SK-N-SH treated with all-trans-retinoic acid at 6 μM for 48 hours (cell line): Measurements from ENCODE around the gene HOMEZ.
"Not testable (repeated sequence)": the region's sequence is repeated elsewhere in the genome, so short reads cannot be mapped to it uniquely, and the experiment has no call there.

ENCODE experiments used
- ATAC-seq: fragments of 200-7000 bp; cut with Tn5 transposase; 3 replicates; pipeline ENCODE4 v1.9.1; 2020; ENCODE audit warnings: mild to moderate bottlenecking, moderate library complexity
- ARNTL ChIP-seq: fragments of 450-650 bp; formaldehyde crosslinking; IDR thresholded peaks from 2 replicates; pipeline ENCODE4 v1.5.0; 2020; ENCODE audit warnings: low read depth, mild to moderate bottlenecking, moderate library complexity, borderline replicate concordance
- CSDC2 ChIP-seq: fragments of 250-450 bp; sonication (Bioruptor Pico); IDR thresholded peaks from 2 replicates; pipeline ENCODE4 v1.5.0; 2020; ENCODE audit warnings: mild to moderate bottlenecking, moderate library complexity
- ESRRG ChIP-seq: fragments of 250-450 bp; sonication (Bioruptor Pico); IDR thresholded peaks from 2 replicates; pipeline ENCODE4 v1.6.1; 2021; ENCODE audit warnings: mild to moderate bottlenecking
- GLIS3 ChIP-seq: fragments of 250-450 bp; sonication (Bioruptor Pico); IDR thresholded peaks from 2 replicates; pipeline ENCODE4 v1.5.0; 2020; ENCODE audit warnings: mild to moderate bottlenecking, moderate library complexity
- ISL1 ChIP-seq: fragments of 250-450 bp; sonication (Bioruptor Pico); IDR thresholded peaks from 2 replicates; pipeline ENCODE4 v2.1.2; 2022; ENCODE audit warnings: mild to moderate bottlenecking, moderate library complexity
- OSR1 ChIP-seq: fragments of 250-450 bp; sonication (Bioruptor Pico); IDR thresholded peaks from 2 replicates; pipeline ENCODE4 v1.8.0; 2022; ENCODE audit warnings: moderate library complexity, mild to moderate bottlenecking, inconsistent platforms
- PPARA ChIP-seq: fragments of 250-450 bp; sonication (Bioruptor Pico); IDR thresholded peaks from 2 replicates; pipeline ENCODE4 v1.5.0; 2020; ENCODE audit warnings: mild to moderate bottlenecking, borderline replicate concordance
- SNAI2 ChIP-seq: fragments of 250-450 bp; sonication (Bioruptor Pico); IDR thresholded peaks from 2 replicates; pipeline ENCODE4 v1.5.0; 2020; ENCODE audit warnings: mild to moderate bottlenecking, moderate library complexity
- TCF4 ChIP-seq: fragments of 250-450 bp; sonication (Bioruptor Pico); IDR thresholded peaks from 2 replicates; pipeline ENCODE4 v1.8.0; 2021; ENCODE audit warnings: mild to moderate bottlenecking, moderate library complexity, borderline replicate concordance
- ZC3H10 ChIP-seq: fragments of 250-450 bp; sonication (Bioruptor Pico); IDR thresholded peaks from 2 replicates; pipeline ENCODE4 v1.5.1; 2021; ENCODE audit warnings: mild to moderate bottlenecking, moderate library complexity
- ZFP3 ChIP-seq: fragments of 250-450 bp; sonication (Bioruptor Pico); IDR thresholded peaks from 2 replicates; pipeline ENCODE4 v1.5.0; 2020; ENCODE audit warnings: mild to moderate bottlenecking, moderate library complexity
- ZFP30 ChIP-seq: fragments of 450-650 bp; formaldehyde crosslinking; IDR thresholded peaks from 2 replicates; pipeline ENCODE4 v1.5.0; 2022; ENCODE audit warnings: mild to moderate bottlenecking, moderate library complexity
- ZNF70 ChIP-seq: fragments of 450-650 bp; formaldehyde crosslinking; IDR thresholded peaks from 2 replicates; pipeline ENCODE4 v1.5.0; 2020; ENCODE audit warnings: mild to moderate bottlenecking, moderate library complexity
- ZNF8 ChIP-seq: fragments of 450-650 bp; formaldehyde crosslinking; IDR thresholded peaks from 2 replicates; pipeline ENCODE4 v1.5.0; 2020; ENCODE audit warnings: mild to moderate bottlenecking, moderate library complexity
- TF ChIP-seq, protein P1 (sequence below): fragments of 250-450 bp; sonication (Bioruptor Pico); IDR thresholded peaks from 2 replicates; pipeline ENCODE4 v1.5.0; 2020; ENCODE audit warnings: mild to moderate bottlenecking, moderate library complexity
- TF ChIP-seq, protein P2 (sequence below): fragments of 250-450 bp; sonication (Bioruptor Pico); IDR thresholded peaks from 2 replicates; pipeline ENCODE4 v1.8.0; 2020; ENCODE audit warnings: mild to moderate bottlenecking, moderate library complexity, borderline replicate concordance
- TF ChIP-seq, protein P3 (sequence below): fragments of 250-450 bp; sonication (Bioruptor Pico); IDR thresholded peaks from 2 replicates; pipeline ENCODE4 v1.5.1; 2020; ENCODE audit warnings: low read depth, mild to moderate bottlenecking, moderate library complexity
- TF ChIP-seq, protein P4 (sequence below): fragments of 250-450 bp; sonication (Bioruptor Pico); IDR thresholded peaks from 2 replicates; pipeline ENCODE4 v1.5.1; 2021; ENCODE audit warnings: mild to moderate bottlenecking, moderate library complexity

HOMEZ gene

DNA sequence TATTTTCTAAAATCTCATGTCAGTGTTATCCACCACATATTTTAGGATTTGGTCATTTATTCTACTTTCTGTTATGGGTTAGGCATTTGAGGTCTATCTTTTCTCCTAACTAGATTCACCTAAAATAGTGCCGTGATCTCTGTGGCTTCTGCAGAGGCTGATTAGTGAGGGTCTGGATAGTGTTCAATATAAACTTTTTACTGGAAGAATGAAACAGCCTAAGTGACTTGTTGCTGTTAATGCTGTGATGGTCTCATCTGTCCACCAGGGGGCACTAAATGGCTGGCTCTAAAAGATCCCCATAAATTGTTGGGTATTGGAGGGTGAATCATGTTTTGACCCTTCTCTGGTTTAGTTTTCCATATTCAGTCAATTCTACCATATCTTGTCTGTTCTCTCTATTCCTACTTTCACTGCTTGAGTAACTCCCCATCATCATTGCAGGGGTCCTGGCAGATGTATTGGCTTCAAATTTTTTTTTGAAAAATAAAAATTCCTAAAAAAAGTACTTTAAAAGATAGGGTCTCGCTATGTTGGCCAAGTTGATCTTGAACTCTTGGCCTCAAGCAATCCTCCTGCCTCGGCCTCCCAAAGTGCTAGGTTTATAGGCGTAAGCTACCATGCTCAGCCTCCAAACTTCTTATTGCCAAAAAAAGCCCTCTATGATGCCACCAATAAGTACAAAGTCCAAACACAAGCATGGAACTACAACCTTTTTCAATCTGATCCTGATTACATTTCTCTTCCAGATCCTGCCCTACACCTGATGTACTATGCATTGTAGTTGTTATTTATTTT lies 42.2 kb upstream of the HOMEZ start:
- peak; percentile 91 for ATAC-seq
- TF ChIP-seq ZC3H10 (no peak), ESRRG (CRISPR knock-in tag) (no peak), GLIS3 (CRISPR knock-in tag) (no peak), PPARA (CRISPR knock-in tag) (no peak), ZNF8 (CRISPR knock-in tag) (no peak)
- TF ChIP-seq, protein P1, sequence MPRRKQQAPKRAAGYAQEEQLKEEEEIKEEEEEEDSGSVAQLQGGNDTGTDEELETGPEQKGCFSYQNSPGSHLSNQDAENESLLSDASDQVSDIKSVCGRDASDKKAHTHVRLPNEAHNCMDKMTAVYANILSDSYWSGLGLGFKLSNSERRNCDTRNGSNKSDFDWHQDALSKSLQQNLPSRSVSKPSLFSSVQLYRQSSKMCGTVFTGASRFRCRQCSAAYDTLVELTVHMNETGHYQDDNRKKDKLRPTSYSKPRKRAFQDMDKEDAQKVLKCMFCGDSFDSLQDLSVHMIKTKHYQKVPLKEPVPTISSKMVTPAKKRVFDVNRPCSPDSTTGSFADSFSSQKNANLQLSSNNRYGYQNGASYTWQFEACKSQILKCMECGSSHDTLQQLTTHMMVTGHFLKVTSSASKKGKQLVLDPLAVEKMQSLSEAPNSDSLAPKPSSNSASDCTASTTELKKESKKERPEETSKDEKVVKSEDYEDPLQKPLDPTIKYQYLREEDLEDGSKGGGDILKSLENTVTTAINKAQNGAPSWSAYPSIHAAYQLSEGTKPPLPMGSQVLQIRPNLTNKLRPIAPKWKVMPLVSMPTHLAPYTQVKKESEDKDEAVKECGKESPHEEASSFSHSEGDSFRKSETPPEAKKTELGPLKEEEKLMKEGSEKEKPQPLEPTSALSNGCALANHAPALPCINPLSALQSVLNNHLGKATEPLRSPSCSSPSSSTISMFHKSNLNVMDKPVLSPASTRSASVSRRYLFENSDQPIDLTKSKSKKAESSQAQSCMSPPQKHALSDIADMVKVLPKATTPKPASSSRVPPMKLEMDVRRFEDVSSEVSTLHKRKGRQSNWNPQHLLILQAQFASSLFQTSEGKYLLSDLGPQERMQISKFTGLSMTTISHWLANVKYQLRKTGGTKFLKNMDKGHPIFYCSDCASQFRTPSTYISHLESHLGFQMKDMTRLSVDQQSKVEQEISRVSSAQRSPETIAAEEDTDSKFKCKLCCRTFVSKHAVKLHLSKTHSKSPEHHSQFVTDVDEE (CRISPR knock-in tag), result no peak

DNA sequence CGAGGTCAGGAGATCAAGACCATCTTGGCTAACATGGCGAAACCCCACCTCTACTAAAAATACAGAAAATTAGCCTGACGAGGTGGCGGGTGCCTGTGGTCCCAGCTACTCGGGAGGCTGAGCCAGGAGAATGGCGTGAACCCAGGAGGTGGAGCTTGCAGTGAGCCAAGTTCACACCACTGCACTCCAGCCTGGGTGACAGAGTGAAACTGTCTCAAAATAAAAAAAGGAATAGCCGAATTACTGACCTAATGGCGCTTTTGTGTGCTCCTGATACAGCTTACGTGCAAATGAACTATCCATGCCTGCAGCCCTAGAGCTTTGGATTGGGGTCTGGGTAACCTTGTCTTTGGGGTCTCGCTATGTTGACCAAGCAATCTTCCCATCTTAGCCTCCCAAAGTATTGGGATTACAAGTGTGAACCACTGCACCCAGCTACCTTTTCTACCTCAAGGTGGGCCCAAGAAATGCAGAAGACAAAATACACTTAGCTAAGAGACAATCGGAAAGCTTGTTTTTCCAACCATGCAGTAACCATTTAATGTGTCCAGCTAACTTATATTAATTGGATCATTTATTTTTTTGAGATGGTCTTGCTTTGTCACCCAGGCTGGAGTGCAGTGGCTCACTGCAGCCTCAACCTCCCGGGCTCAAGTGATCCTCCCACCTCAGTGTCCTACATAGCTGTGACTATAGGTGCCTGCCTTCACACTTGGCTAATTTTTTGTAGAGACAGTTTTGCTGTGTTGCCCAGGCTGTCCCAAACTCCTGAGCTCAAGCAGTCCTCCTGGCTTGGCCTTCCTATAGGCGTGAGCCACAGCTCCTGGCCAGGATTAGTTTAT lies 40.8 kb upstream of the HOMEZ start:
- ATAC-seq, result peak; percentile 15
- 0 out of 2 replicates have a peak, but pooled peaks have one; percentile 22 for TF ChIP-seq ESRRG (CRISPR knock-in tag)
- TF ChIP-seq, protein P1 (CRISPR knock-in tag), result no peak
- TF ChIP-seq OSR1, result no peak
- TF ChIP-seq, protein P2, sequence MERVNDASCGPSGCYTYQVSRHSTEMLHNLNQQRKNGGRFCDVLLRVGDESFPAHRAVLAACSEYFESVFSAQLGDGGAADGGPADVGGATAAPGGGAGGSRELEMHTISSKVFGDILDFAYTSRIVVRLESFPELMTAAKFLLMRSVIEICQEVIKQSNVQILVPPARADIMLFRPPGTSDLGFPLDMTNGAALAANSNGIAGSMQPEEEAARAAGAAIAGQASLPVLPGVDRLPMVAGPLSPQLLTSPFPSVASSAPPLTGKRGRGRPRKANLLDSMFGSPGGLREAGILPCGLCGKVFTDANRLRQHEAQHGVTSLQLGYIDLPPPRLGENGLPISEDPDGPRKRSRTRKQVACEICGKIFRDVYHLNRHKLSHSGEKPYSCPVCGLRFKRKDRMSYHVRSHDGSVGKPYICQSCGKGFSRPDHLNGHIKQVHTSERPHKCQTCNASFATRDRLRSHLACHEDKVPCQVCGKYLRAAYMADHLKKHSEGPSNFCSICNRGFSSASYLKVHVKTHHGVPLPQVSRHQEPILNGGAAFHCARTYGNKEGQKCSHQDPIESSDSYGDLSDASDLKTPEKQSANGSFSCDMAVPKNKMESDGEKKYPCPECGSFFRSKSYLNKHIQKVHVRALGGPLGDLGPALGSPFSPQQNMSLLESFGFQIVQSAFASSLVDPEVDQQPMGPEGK, result 0 out of 2 replicates have a peak, but pooled peaks have one; percentile 7
- TF ChIP-seq ZFP30 (CRISPR knock-in tag), result no peak
- TF ChIP-seq, protein P3, sequence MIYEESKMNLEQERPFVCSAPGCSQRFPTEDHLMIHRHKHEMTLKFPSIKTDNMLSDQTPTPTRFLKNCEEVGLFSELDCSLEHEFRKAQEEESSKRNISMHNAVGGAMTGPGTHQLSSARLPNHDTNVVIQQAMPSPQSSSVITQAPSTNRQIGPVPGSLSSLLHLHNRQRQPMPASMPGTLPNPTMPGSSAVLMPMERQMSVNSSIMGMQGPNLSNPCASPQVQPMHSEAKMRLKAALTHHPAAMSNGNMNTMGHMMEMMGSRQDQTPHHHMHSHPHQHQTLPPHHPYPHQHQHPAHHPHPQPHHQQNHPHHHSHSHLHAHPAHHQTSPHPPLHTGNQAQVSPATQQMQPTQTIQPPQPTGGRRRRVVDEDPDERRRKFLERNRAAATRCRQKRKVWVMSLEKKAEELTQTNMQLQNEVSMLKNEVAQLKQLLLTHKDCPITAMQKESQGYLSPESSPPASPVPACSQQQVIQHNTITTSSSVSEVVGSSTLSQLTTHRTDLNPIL, result peak; percentile 52; the same call in 1 of the 2 replicates
- TF ChIP-seq, all 23 proteins: peak for 3

DNA sequence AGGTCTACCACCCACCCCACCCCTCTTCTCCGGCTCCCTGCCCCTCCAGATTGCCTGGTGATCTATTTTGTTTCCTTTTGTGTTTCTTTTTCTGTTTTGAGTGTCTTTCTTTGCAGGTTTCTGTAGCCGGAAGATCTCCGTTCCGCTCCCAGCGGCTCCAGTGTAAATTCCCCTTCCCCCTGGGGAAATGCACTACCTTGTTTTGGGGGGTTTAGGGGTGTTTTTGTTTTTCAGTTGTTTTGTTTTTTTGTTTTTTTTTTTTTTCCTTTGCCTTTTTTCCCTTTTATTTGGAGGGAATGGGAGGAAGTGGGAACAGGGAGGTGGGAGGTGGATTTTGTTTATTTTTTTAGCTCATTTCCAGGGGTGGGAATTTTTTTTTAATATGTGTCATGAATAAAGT lies 39.8 kb upstream of the HOMEZ start:
- ATAC-seq, result not testable (repeated sequence)

DNA sequence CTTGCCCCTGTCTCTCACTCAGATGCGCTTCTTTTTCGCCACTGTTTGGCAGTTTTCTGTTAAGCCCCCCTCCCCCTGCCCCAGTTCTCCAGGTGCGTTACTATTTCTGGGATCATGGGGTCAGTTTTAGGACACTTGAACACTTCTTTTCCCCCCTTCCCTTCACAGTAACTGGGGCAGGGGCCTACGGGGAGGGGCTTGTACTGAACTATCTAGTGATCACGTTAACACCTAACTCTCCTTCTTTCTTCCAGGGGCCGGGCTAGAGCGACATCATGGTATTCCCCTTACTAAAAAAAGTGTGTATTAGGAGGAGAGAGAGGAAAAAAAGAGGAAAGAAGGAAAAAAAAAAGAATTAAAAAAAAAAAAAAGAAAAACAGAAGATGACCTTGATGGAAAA lies 39.1 kb upstream of the HOMEZ start:
- ATAC-seq, result no peak
- TF ChIP-seq, protein P4, sequence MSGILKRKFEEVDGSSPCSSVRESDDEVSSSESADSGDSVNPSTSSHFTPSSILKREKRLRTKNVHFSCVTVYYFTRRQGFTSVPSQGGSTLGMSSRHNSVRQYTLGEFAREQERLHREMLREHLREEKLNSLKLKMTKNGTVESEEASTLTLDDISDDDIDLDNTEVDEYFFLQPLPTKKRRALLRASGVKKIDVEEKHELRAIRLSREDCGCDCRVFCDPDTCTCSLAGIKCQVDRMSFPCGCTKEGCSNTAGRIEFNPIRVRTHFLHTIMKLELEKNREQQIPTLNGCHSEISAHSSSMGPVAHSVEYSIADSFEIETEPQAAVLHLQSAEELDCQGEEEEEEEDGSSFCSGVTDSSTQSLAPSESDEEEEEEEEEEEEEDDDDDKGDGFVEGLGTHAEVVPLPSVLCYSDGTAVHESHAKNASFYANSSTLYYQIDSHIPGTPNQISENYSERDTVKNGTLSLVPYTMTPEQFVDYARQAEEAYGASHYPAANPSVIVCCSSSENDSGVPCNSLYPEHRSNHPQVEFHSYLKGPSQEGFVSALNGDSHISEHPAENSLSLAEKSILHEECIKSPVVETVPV (CRISPR knock-in tag), result no peak
- TF ChIP-seq ISL1 (no peak), ZFP3 (no peak), ZNF8 (CRISPR knock-in tag) (no peak), CSDC2 (no peak), ZNF70 (CRISPR knock-in tag) (no peak), ESRRG (CRISPR knock-in tag) (no peak), TCF4 (no peak), ARNTL (no peak), GLIS3 (CRISPR knock-in tag) (no peak), OSR1 (no peak), ZC3H10 (no peak), SNAI2 (CRISPR knock-in tag) (no peak)
- TF ChIP-seq, protein P2, result no peak
